K562 (cell line): ENCODE data around the gene SCFD2. TPM values are rescaled to one million over a fixed set of nuclear protein-coding genes. Genes with fewer than 3 reads are reported as not detected.

Experiments
- BHLHE40 ChIP-seq: IDR thresholded peaks from 2 replicates; pipeline ENCODE4 v1.6.1; 2011; ENCODE audit warnings: low read length, improper control_type of control experiment
- DACH1 ChIP-seq: fragments of 450-650 bp; IDR thresholded peaks from 2 replicates; pipeline ENCODE4 v1.6.1; 2018; ENCODE audit not compliant: partially characterized antibody
- FOSL1 ChIP-seq: fragments of 200-800 bp; sonication (Bioruptor generic); conservative IDR thresholded peaks from 2 replicates; pipeline ENCODE4 v1.6.1; 2016; ENCODE audit warnings: missing genetic modification characterization, missing compliant biosample characterization
- HDAC1 ChIP-seq, 2 experiments: fragments of 450-650 bp; IDR thresholded peaks; 2 replicates each; pipeline ENCODE4 v1.6.1; 2016 to 2017; ENCODE audit warnings: inconsistent platforms in 1 of 2, mild to moderate bottlenecking in 1 of 2, moderate library complexity in 1 of 2
- HIVEP1 ChIP-seq: fragments of 250-450 bp; sonication (Bioruptor Pico); IDR thresholded peaks from 2 replicates; pipeline ENCODE4 v1.4.0; 2020; ENCODE audit warnings: mild to moderate bottlenecking
- LARP7 ChIP-seq: fragments of 450-650 bp; IDR thresholded peaks from 2 replicates; pipeline ENCODE4 v1.6.1; 2016
- PTBP1 ChIP-seq: fragments of 200-400 bp; formaldehyde crosslinking; IDR thresholded peaks from 2 replicates; pipeline ENCODE4 v1.6.1; 2017; ENCODE audit warnings: low read depth, low read length
- RBM39 ChIP-seq: fragments of 200-400 bp; formaldehyde crosslinking; optimal IDR thresholded peaks from 2 replicates; pipeline ENCODE3; 2018; ENCODE audit warnings: low read depth, low read length
- RCOR1 ChIP-seq, 2 experiments: IDR thresholded peaks; 2 replicates each; pipeline ENCODE4 v1.6.1; 2012; ENCODE audit warnings: low read depth in 2 of 2, low read length in 2 of 2, borderline replicate concordance in 1 of 2, improper control_type of control experiment in 1 of 2
- SAFB ChIP-seq: fragments of 200-400 bp; formaldehyde crosslinking; IDR thresholded peaks from 2 replicates; pipeline ENCODE4 v1.6.1; 2017; ENCODE audit warnings: low read depth, low read length, borderline replicate concordance
- SMAD4 ChIP-seq: fragments of 250-450 bp; sonication (Bioruptor Pico); conservative IDR thresholded peaks from 2 replicates; pipeline ENCODE4 v1.8.0; 2021; ENCODE audit warnings: inconsistent platforms, mild to moderate bottlenecking, moderate library complexity
- SMARCC2 ChIP-seq: fragments of 450-650 bp; IDR thresholded peaks from 2 replicates; pipeline ENCODE4 v1.6.1; 2017; ENCODE audit warnings: antibody characterized with exemption, moderate library complexity, mild to moderate bottlenecking, low read depth
- SPI1 ChIP-seq: IDR thresholded peaks from 2 replicates; pipeline ENCODE4 v1.6.1; 2011; ENCODE audit warnings: low read depth, low read length, control low read depth, borderline replicate concordance
- TEAD2 ChIP-seq: fragments of 450-650 bp; IDR thresholded peaks from 2 replicates; pipeline ENCODE4 v1.6.1; 2016; ENCODE audit warnings: missing genetic modification characterization, control low read depth, missing compliant biosample characterization
- ZNF174 ChIP-seq: fragments of 250-450 bp; sonication (Bioruptor Pico); IDR thresholded peaks from 2 replicates; pipeline ENCODE4 v1.4.0; 2020; ENCODE audit warnings: mild to moderate bottlenecking
- ZNF184 ChIP-seq: sonication (generic); formaldehyde crosslinking; IDR thresholded peaks from 2 replicates; pipeline ENCODE4 v1.5.0; 2020; ENCODE audit warnings: missing genetic modification reagents
- ZNF232 ChIP-seq: sonication (generic); formaldehyde crosslinking; IDR thresholded peaks from 2 replicates; pipeline ENCODE4 v1.8.0; 2022; ENCODE audit warnings: mild to moderate bottlenecking, missing genetic modification reagents
- ZNF707 ChIP-seq: fragments of 250-450 bp; sonication (Bioruptor Pico); conservative IDR thresholded peaks from 2 replicates; pipeline ENCODE4 v1.8.0; 2022; ENCODE audit warnings: inconsistent platforms, mild to moderate bottlenecking, moderate library complexity
- ZNF76 ChIP-seq: fragments of 250-450 bp; sonication (Bioruptor Pico); IDR thresholded peaks from 2 replicates; pipeline ENCODE4 v1.4.0; 2020; ENCODE audit warnings: mild to moderate bottlenecking, moderate library complexity, borderline replicate concordance
- polyA plus RNA-seq, 8 experiments: library from polyadenylated mRNA; depleted of rRNA in 4 of 8; stranded (reverse) in 5 of 8; unstranded in 3 of 8; fragments of >200 nt; fragmentation: Nextera tagmentation in 2 of 8; fragmentation: Illumina TruSeq in 1 of 8; extraction: Ambion mirVana in 2 of 8; extraction: Trizol in 1 of 8; gene quantifications; 2 replicates each; pipeline versions ENCODE4 v1.2.1 to v1.2.3, GENCODE V29; 2011 to 2014; ENCODE audit warnings: inconsistent platforms in 1 of 8, missing spikeins in 1 of 8
- total RNA-seq, 7 experiments: library from RNA; depleted of rRNA in 6 of 7; stranded (reverse); fragments of >200 nt in 6 of 7; fragmentation: Illumina TruSeq in 2 of 7; extraction: Trizol in 2 of 7; gene quantifications; 2 replicates each; pipeline versions ENCODE4 v1.2.1 to v1.2.3, GENCODE V29; 2011 to 2021; ENCODE audit warnings: low replicate concordance in 1 of 7
- TF ChIP-seq, protein P1 (sequence below): sonication (generic); IDR thresholded peaks from 2 replicates; pipeline ENCODE4 v1.6.1; 2016
- TF ChIP-seq, protein P2 (sequence below): IDR thresholded peaks from 2 replicates; pipeline ENCODE4 v1.6.1; 2011; ENCODE audit warnings: borderline replicate concordance, low read depth, mild to moderate bottlenecking, moderate library complexity, low read length; ENCODE audit not compliant: insufficient read depth, poor library complexity, severe bottlenecking
- TF ChIP-seq, protein P3 (sequence below): sonication (generic); formaldehyde crosslinking; IDR thresholded peaks from 2 replicates; pipeline ENCODE4 v1.8.0; 2022; ENCODE audit warnings: mild to moderate bottlenecking, missing genetic modification reagents
- TF ChIP-seq, protein P4 (sequence below): IDR thresholded peaks from 3 replicates; pipeline ENCODE4 v1.6.1; 2011; ENCODE audit warnings: borderline replicate concordance, mild to moderate bottlenecking; ENCODE audit not compliant: insufficient read length, insufficient read depth

Gene SCFD2
- total and polyA plus RNA-seq, 9 of the 15 experiments (the other 6 are each of a cell fraction or from before 2014, with no cell fraction given) = 5.7 to 30.3 (median 22.8) TPM

- TF ChIP-seq DACH1 (no peak), SMAD4 (CRISPR knock-in tag) (peak; percentile 66; the same call in 1 of the 2 replicates), HDAC1 (IDR thresholded peaks at IDR 0.05) (no peak), SAFB (no peak), RBM39 (no peak), RCOR1 (IDR thresholded peaks at IDR 0.05; ENCODE audit: borderline replicate concordance in 1 of 2, low read depth in 2 of 2, low read length in 2 of 2) (peak in 1 of 2 experiments; percentile 79; a peak in 2 of 4 replicates), LARP7 (no peak), ZNF184 (CRISPR knock-in tag) (no peak), FOSL1 (tag) (peak; percentile 84), ZNF707 (CRISPR knock-in tag) (no peak), ZNF232 (CRISPR knock-in tag) (no peak), ZNF174 (CRISPR knock-in tag) (no peak), HIVEP1 (CRISPR knock-in tag) (no peak), SMARCC2 (0 out of 2 replicates have a peak, but pooled peaks have one; percentile 20), BHLHE40 (peak; percentile 26; the same call in 1 of the 2 replicates), TEAD2 (tag) (no peak), PTBP1 (no peak), ZNF76 (no peak), SPI1 (no peak)
- TF ChIP-seq, protein P1, sequence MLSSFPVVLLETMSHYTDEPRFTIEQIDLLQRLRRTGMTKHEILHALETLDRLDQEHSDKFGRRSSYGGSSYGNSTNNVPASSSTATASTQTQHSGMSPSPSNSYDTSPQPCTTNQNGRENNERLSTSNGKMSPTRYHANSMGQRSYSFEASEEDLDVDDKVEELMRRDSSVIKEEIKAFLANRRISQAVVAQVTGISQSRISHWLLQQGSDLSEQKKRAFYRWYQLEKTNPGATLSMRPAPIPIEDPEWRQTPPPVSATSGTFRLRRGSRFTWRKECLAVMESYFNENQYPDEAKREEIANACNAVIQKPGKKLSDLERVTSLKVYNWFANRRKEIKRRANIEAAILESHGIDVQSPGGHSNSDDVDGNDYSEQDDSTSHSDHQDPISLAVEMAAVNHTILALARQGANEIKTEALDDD = peak; percentile 44; the same call in 1 of the 2 replicates
- TF ChIP-seq, protein P2, sequence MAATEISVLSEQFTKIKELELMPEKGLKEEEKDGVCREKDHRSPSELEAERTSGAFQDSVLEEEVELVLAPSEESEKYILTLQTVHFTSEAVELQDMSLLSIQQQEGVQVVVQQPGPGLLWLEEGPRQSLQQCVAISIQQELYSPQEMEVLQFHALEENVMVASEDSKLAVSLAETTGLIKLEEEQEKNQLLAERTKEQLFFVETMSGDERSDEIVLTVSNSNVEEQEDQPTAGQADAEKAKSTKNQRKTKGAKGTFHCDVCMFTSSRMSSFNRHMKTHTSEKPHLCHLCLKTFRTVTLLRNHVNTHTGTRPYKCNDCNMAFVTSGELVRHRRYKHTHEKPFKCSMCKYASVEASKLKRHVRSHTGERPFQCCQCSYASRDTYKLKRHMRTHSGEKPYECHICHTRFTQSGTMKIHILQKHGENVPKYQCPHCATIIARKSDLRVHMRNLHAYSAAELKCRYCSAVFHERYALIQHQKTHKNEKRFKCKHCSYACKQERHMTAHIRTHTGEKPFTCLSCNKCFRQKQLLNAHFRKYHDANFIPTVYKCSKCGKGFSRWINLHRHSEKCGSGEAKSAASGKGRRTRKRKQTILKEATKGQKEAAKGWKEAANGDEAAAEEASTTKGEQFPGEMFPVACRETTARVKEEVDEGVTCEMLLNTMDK = no peak
- TF ChIP-seq, protein P3, sequence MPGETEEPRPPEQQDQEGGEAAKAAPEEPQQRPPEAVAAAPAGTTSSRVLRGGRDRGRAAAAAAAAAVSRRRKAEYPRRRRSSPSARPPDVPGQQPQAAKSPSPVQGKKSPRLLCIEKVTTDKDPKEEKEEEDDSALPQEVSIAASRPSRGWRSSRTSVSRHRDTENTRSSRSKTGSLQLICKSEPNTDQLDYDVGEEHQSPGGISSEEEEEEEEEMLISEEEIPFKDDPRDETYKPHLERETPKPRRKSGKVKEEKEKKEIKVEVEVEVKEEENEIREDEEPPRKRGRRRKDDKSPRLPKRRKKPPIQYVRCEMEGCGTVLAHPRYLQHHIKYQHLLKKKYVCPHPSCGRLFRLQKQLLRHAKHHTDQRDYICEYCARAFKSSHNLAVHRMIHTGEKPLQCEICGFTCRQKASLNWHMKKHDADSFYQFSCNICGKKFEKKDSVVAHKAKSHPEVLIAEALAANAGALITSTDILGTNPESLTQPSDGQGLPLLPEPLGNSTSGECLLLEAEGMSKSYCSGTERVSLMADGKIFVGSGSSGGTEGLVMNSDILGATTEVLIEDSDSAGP (CRISPR knock-in tag) = no peak
- TF ChIP-seq, protein P4, sequence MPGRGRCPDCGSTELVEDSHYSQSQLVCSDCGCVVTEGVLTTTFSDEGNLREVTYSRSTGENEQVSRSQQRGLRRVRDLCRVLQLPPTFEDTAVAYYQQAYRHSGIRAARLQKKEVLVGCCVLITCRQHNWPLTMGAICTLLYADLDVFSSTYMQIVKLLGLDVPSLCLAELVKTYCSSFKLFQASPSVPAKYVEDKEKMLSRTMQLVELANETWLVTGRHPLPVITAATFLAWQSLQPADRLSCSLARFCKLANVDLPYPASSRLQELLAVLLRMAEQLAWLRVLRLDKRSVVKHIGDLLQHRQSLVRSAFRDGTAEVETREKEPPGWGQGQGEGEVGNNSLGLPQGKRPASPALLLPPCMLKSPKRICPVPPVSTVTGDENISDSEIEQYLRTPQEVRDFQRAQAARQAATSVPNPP = no peak
These were observed 346.1 kb downstream of the SCFD2 start (continued) for GRCh38 chr4:53019485-53020382.
